Adrenal gland (tissue), 12 donors: ENCODE data around the gene HOMEZ. TPM values are rescaled to one million over a fixed set of nuclear protein-coding genes. Genes with fewer than 3 reads are reported as not detected.

ENCODE experiments used
- polyA plus RNA-seq, 3 donors: library from polyadenylated mRNA; stranded (reverse); fragments of 200-250 nt in 2 of 3; fragments of 350-450 nt in 1 of 3; fragmentation: Illumina TruSeq in 1 of 3; extraction: RNeasy Lipid Tissue Mini Kit (QIAGEN cat#74804) in 1 of 3; gene quantifications; one replicate each; pipeline ENCODE4 v1.2.3, GENCODE V29; 2013 to 2014
- small RNA-seq, 2 donors: library from RNA; depleted of rRNA; stranded (forward); fragments of <200 nt; gene quantifications; one replicate each; pipeline ENCODE3, GENCODE V24; 2016
- total RNA-seq, 9 donors: library from RNA; depleted of rRNA in 4 of 9; stranded (reverse); fragments of >200 nt in 4 of 9; fragments of 120-200 nt in 1 of 9; fragmentation: NEBNext Ultra II Directional in 1 of 9; extraction: Animal tissue kit (Norgen Biotek cat#: 25700) in 1 of 9; gene quantifications; one replicate each; pipeline versions ENCODE4 v1.1.0 to v1.2.4, GENCODE V29; 2013 to 2023
- donor health status: healthy with polysubstance abuse.
- donor health status: Bipolar disorder and iron deficiency.
- donor health status: DM: yes; HTN: yes; CAD: no.
- donor health status: DM: no; HTN: no; CAD: no.
- donor health status: DM: no; HTN: no; CAD: no.
- donor health status: DM: yes; HTN: yes; CAD: no.

The HOMEZ gene
- total and polyA plus RNA-seq, 12 donors: 4.5 to 15.0 (median 9.0) TPM

Small RNA genes lying within 50 kb of the gene (small RNA-seq; reads per million reads assigned to genes)
- gene AL049829.1 (0 reads per million in 2 donors), gene RNU6-1046P (0 reads per million in 2 donors)

Other genes starting within 250 kb of the HOMEZ start
- gene PSMB11, start 243.9 kb downstream of the HOMEZ start, total RNA-seq: under 1 TPM in 1 of 9 donors, not detected in 8; 0.17 TPM
- not detected for gene PSMB11, start 243.9 kb downstream of the HOMEZ start, polyA plus RNA-seq
- gene CDH24, start 228.6 kb downstream of the HOMEZ start, total RNA-seq: 1 to 10 TPM; 1.9 to 5.7 (median 3.4) TPM
- 10 to 100 TPM in 2 of 3 donors, 1 to 10 TPM in 1; 1.5 to 29.3 (median 15.3) TPM for gene CDH24, start 228.6 kb downstream of the HOMEZ start, polyA plus RNA-seq
- 100 to 1,000 TPM in 5 of 9 donors, 10 to 100 TPM in 4; 73.1 to 203 (median 129) TPM for gene ACIN1, start 191.0 kb downstream of the HOMEZ start, total RNA-seq
- 100 to 1,000 TPM; 116 to 431 (median 258) TPM for gene ACIN1, start 191.0 kb downstream of the HOMEZ start, polyA plus RNA-seq
- 100 to 1,000 TPM in 1 of 9 donors, 10 to 100 TPM in 8; 23.9 to 206 (median 55.4) TPM for gene C14orf119, start 190.6 kb downstream of the HOMEZ start, total RNA-seq
- gene C14orf119, start 190.6 kb downstream of the HOMEZ start, polyA plus RNA-seq: 10 to 100 TPM; 28.0 to 52.9 (median 35.1) TPM
- not detected for gene CIROP, start 181.1 kb downstream of the HOMEZ start, total RNA-seq
- not detected for gene CIROP, start 181.1 kb downstream of the HOMEZ start, polyA plus RNA-seq
- under 1 TPM in 1 of 9 donors, not detected in 8; 0.15 TPM for gene CEBPE, start 166.9 kb downstream of the HOMEZ start, total RNA-seq
- gene CEBPE, start 166.9 kb downstream of the HOMEZ start, polyA plus RNA-seq: under 1 TPM in 2 of 3 donors, not detected in 1; 0.03 to 0.40 TPM
- 10 to 100 TPM in 8 of 9 donors, 1 to 10 TPM in 1; 6.8 to 50.9 (median 33.2) TPM for gene SLC7A8, start 102.5 kb downstream of the HOMEZ start, total RNA-seq
- 10 to 100 TPM; 18.2 to 24.5 (median 21.0) TPM for gene SLC7A8, start 102.5 kb downstream of the HOMEZ start, polyA plus RNA-seq
- not detected for gene RNF212B, start 48.2 kb downstream of the HOMEZ start, total RNA-seq
- gene RNF212B, start 48.2 kb downstream of the HOMEZ start, polyA plus RNA-seq: not detected
- gene PPP1R3E, start 16.7 kb upstream of the HOMEZ start, total RNA-seq: 10 to 100 TPM in 4 of 9 donors, 1 to 10 TPM in 5; 2.2 to 16.6 (median 9.5) TPM
- 10 to 100 TPM; 16.8 to 82.8 (median 29.1) TPM for gene PPP1R3E, start 16.7 kb upstream of the HOMEZ start, polyA plus RNA-seq
- 10 to 100 TPM; 23.8 to 51.8 (median 36.6) TPM for gene BCL2L2, start 20.7 kb upstream of the HOMEZ start, total RNA-seq
- 10 to 100 TPM; 16.8 to 54.6 (median 44.6) TPM for gene BCL2L2, start 20.7 kb upstream of the HOMEZ start, polyA plus RNA-seq
- gene PABPN1, start 35.3 kb upstream of the HOMEZ start, total RNA-seq: 100 to 1,000 TPM in 4 of 9 donors, 10 to 100 TPM in 5; 18.3 to 200 (median 79.3) TPM
- gene PABPN1, start 35.3 kb upstream of the HOMEZ start, polyA plus RNA-seq: 100 to 1,000 TPM in 2 of 3 donors, 10 to 100 TPM in 1; 97.8 to 632 (median 331) TPM
- gene SLC22A17, start 66.8 kb upstream of the HOMEZ start, total RNA-seq: 10 to 100 TPM in 8 of 9 donors, 1 to 10 TPM in 1; 8.4 to 76.1 (median 21.4) TPM
- 100 to 1,000 TPM in 1 of 3 donors, 10 to 100 TPM in 2; 14.5 to 121 (median 53.9) TPM for gene SLC22A17, start 66.8 kb upstream of the HOMEZ start, polyA plus RNA-seq
- gene EFS, start 79.0 kb upstream of the HOMEZ start, total RNA-seq: 10 to 100 TPM in 1 of 9 donors, 1 to 10 TPM in 8; 2.1 to 12.9 (median 3.2) TPM
- 10 to 100 TPM in 2 of 3 donors, 1 to 10 TPM in 1; 3.7 to 49.4 (median 11.1) TPM for gene EFS, start 79.0 kb upstream of the HOMEZ start, polyA plus RNA-seq
- gene IL25, start 86.7 kb upstream of the HOMEZ start, total RNA-seq: not detected
- gene IL25, start 86.7 kb upstream of the HOMEZ start, polyA plus RNA-seq: under 1 TPM in 1 of 3 donors, not detected in 2; 0.10 TPM
- gene CMTM5, start 90.9 kb upstream of the HOMEZ start, total RNA-seq: 1 to 10 TPM in 1 of 9 donors, under 1 TPM in 3, not detected in 5; 0.34 to 2.5 (median 0.62) TPM
- gene CMTM5, start 90.9 kb upstream of the HOMEZ start, polyA plus RNA-seq: 1 to 10 TPM in 2 of 3 donors, under 1 TPM in 1; 0.59 to 2.6 (median 1.9) TPM
- gene MYH6, start 122.1 kb upstream of the HOMEZ start, total RNA-seq: 1 to 10 TPM in 1 of 9 donors, under 1 TPM in 3, not detected in 5; under 0.01 to 1.5 (median 0.14) TPM
- 1 to 10 TPM in 1 of 3 donors, under 1 TPM in 2; 0.27 to 5.2 (median 0.67) TPM for gene MYH6, start 122.1 kb upstream of the HOMEZ start, polyA plus RNA-seq
- gene MYH7, start 149.5 kb upstream of the HOMEZ start, total RNA-seq: 1 to 10 TPM in 2 of 9 donors, under 1 TPM in 3, not detected in 4; 0.06 to 7.1 (median 0.81) TPM
- 1 to 10 TPM in 1 of 3 donors, under 1 TPM in 2; 0.11 to 4.3 (median 0.47) TPM for gene MYH7, start 149.5 kb upstream of the HOMEZ start, polyA plus RNA-seq
- gene NGDN, start 183.6 kb upstream of the HOMEZ start, total RNA-seq: 10 to 100 TPM; 24.4 to 61.3 (median 36.3) TPM
- 10 to 100 TPM; 32.1 to 57.8 (median 40.5) TPM for gene NGDN, start 183.6 kb upstream of the HOMEZ start, polyA plus RNA-seq